HCT116 (cell line): Measurements from ENCODE around the gene SARS1. TPM values are rescaled to one million over a fixed set of nuclear protein-coding genes. Genes with fewer than 3 reads are reported as not detected.

Source experiments
- ATAC-seq: fragments of 200-7000 bp; cut with Tn5 transposase; 2 replicates; pipeline ENCODE4 v1.9.1; 2020; ENCODE audit warnings: mild to moderate bottlenecking, moderate library complexity
- BruUV-seq: library from RNA; stranded (reverse); fragments of 400-500 nt; replicated peaks from 2 replicates; lab custom pipeline; 2021; lab: Mats Ljungman, UMichigan
- CTCF ChIA-PET: fragments of 300-600 bp; sonication (Branson Sonifier 250); formaldehyde crosslinking; loops from one replicate; lab custom pipeline; 2021; ENCODE audit warnings: antibody characterized with exemption; lab: Charles Lee
- POLR2A ChIA-PET: fragments of 300-600, 350-600 bp; sonication (Branson Sonifier 250); formaldehyde crosslinking; loops from one replicate; lab custom pipeline; 2021; ENCODE audit warnings: antibody characterized with exemption; lab: Charles Lee
- RAD21 ChIA-PET, 2 experiments: fragments of 300-600 bp; sonication (Branson Sonifier 250); formaldehyde crosslinking; loops; one replicate each; lab custom pipeline; 2023; ENCODE audit warnings: low total read pairs in 2 of 2; ENCODE audit not compliant: uncharacterized antibody in 2 of 2, unreplicated experiment in 2 of 2, low non-redundant PET in 1 of 2; lab: Charles Lee
- DNase-seq: peaks from one replicate; pipeline ENCODE4 v3.0.0-alpha.2; 2010; ENCODE audit warnings: low read depth, low spot score
- H2AFZ ChIP-seq: fragments of 200-600 bp; shearing (Covaris generic), sonication (generic); 2 replicates; pipeline ENCODE4 v1.6.1; 2017; ENCODE audit warnings: low read depth, mixed run types, mixed read lengths, antibody characterized with exemption, low read length; ENCODE audit not compliant: poor library complexity, severe bottlenecking
- H3K27ac ChIP-seq: 2 replicates; pipeline ENCODE4 v1.5.1; 2012; ENCODE audit warnings: low read depth, low read length
- H3K27me3 ChIP-seq: fragments of 200-600 bp; sonication (generic); 2 replicates; pipeline ENCODE4 v1.6.1; 2016; ENCODE audit warnings: mixed run types, low read length, mixed read lengths; ENCODE audit not compliant: insufficient read depth
- H3K36me3 ChIP-seq, 2 experiments: fragments of 200-500 bp in 1 of 2; fragments of 200-600 bp in 1 of 2; sonication (Bioruptor generic) in 1 of 2; sonication (generic) in 1 of 2; 2 replicates each; pipeline versions ENCODE4 v1.5.1 to v1.6.1; 2014 to 2016; ENCODE audit warnings: low read length in 2 of 2, inconsistent platforms in 1 of 2, mixed read lengths in 1 of 2, mixed run types in 1 of 2; ENCODE audit not compliant: insufficient read depth in 2 of 2, control insufficient read depth in 1 of 2
- H3K4me1 ChIP-seq, 2 experiments: fragments of 200-600 bp in 1 of 2; sonication (generic) in 1 of 2; 2 replicates each; pipeline versions ENCODE4 v1.5.1 to v1.6.1; 2012 to 2017; ENCODE audit warnings: low read length in 2 of 2, inconsistent platforms in 1 of 2, mild to moderate bottlenecking in 1 of 2, mixed read lengths in 1 of 2, mixed run types in 1 of 2, moderate library complexity in 1 of 2; ENCODE audit not compliant: insufficient read depth in 2 of 2, control insufficient read depth in 1 of 2
- H3K4me2 ChIP-seq: fragments of 200-600 bp; sonication (generic); 2 replicates; pipeline ENCODE4 v1.6.1; 2017; ENCODE audit warnings: mixed run types, low read length, mixed read lengths
- H3K4me3 ChIP-seq, 2 experiments: fragments of 200-600 bp in 1 of 2; sonication (generic) in 1 of 2; replicated peaks in 1 of 2; 2 replicates each; pipeline ENCODE4 v1.5.1; 2011 to 2016; ENCODE audit warnings: low read length in 2 of 2, control low read depth in 1 of 2, low read depth in 1 of 2, mild to moderate bottlenecking in 1 of 2, mixed read lengths in 1 of 2, mixed run types in 1 of 2
- H3K79me2 ChIP-seq: fragments of 200-600 bp; sonication (generic); 2 replicates; pipeline ENCODE4 v1.6.1; 2017; ENCODE audit warnings: mild to moderate bottlenecking, mixed run types, low read length, moderate library complexity, mixed read lengths; ENCODE audit not compliant: insufficient read depth
- H3K9ac ChIP-seq: fragments of 200-600 bp; sonication (generic); 2 replicates; pipeline ENCODE4 v1.6.1; 2016; ENCODE audit warnings: low read length, mixed read lengths
- H3K9me2 ChIP-seq: fragments of 200-600 bp; sonication (generic), shearing (Covaris generic); 2 replicates; pipeline ENCODE4 v1.6.1; 2017; ENCODE audit warnings: mixed run types, mild to moderate bottlenecking, moderate library complexity; ENCODE audit not compliant: insufficient read depth
- H3K9me3 ChIP-seq, 2 experiments: fragments of 200-500 bp in 1 of 2; fragments of 200-600 bp in 1 of 2; sonication (Bioruptor generic) in 1 of 2; sonication (generic) in 1 of 2; 2 replicates each; pipeline ENCODE4 v1.6.1; 2014 to 2017; ENCODE audit warnings: low read length in 2 of 2, mixed read lengths in 2 of 2, inconsistent platforms in 1 of 2, low read depth in 1 of 2, mild to moderate bottlenecking in 1 of 2, mixed run types in 1 of 2, moderate library complexity in 1 of 2; ENCODE audit not compliant: control insufficient read depth in 1 of 2, insufficient read depth in 1 of 2
- H4K20me1 ChIP-seq: fragments of 200-600 bp; sonication (generic), shearing (Covaris generic); 2 replicates; pipeline ENCODE4 v1.6.1; 2017; ENCODE audit warnings: mixed run types, mild to moderate bottlenecking, moderate library complexity; ENCODE audit not compliant: insufficient read depth
- CBX3 ChIP-seq: IDR thresholded peaks from 2 replicates; pipeline ENCODE4 v1.6.1; 2012; ENCODE audit warnings: low read depth
- CEBPB ChIP-seq: IDR thresholded peaks from 2 replicates; pipeline ENCODE4 v1.6.1; 2012; ENCODE audit warnings: low read depth
- ELF1 ChIP-seq: IDR thresholded peaks from 2 replicates; pipeline ENCODE4 v1.6.1; 2012; ENCODE audit warnings: low read depth, borderline replicate concordance
- EZH2 ChIP-seq: fragments of 200-600 bp; sonication (generic); IDR thresholded peaks from 2 replicates; pipeline ENCODE4 v1.6.1; 2017; ENCODE audit warnings: antibody characterized with exemption, mixed run types
- POLR2A ChIP-seq: IDR thresholded peaks from 2 replicates; pipeline ENCODE4 v1.7.0; 2011; ENCODE audit warnings: borderline replicate concordance; ENCODE audit not compliant: insufficient read depth, insufficient read length; ENCODE audit errors: extremely low read depth
- POLR2AphosphoS5 ChIP-seq: IDR thresholded peaks from 2 replicates; pipeline ENCODE4 v1.6.1; 2011; ENCODE audit warnings: mild to moderate bottlenecking, low read depth, low read length, moderate library complexity
- SIN3A ChIP-seq: IDR thresholded peaks from 2 replicates; pipeline ENCODE4 v1.6.1; 2012; ENCODE audit warnings: low read depth
- SP1 ChIP-seq: IDR thresholded peaks from 2 replicates; pipeline ENCODE4 v1.6.1; 2012; ENCODE audit warnings: low read depth
- TCF7L2 ChIP-seq: IDR thresholded peaks from 2 replicates; pipeline ENCODE4 v1.7.0; 2011; ENCODE audit warnings: borderline replicate concordance, inconsistent platforms; ENCODE audit not compliant: insufficient read depth, insufficient read length; ENCODE audit errors: extremely low read depth
- ZBTB33 ChIP-seq: IDR thresholded peaks from 2 replicates; pipeline ENCODE4 v1.6.1; 2011; ENCODE audit warnings: mild to moderate bottlenecking, low read length, moderate library complexity; ENCODE audit not compliant: insufficient replicate concordance; ENCODE audit errors: extremely low read depth
- ZNF274 ChIP-seq: fragments of 200-500 bp; sonication (Bioruptor generic); IDR thresholded peaks from 2 replicates; pipeline ENCODE4 v1.6.1; 2014; ENCODE audit warnings: mild to moderate bottlenecking, low read depth, low read length, inconsistent platforms
- intact Hi-C: fragments of 100-400 bp; cut with micrococcal nuclease; formaldehyde crosslinking; loops from 2 replicates; pipeline ENCODE4 v1.10.0; 2022
- total RNA-seq: library from RNA; stranded (reverse); gene quantifications from one replicate; pipeline ENCODE4 v1.2.1, GENCODE V29; 2021; ENCODE audit not compliant: unreplicated experiment
- TF ChIP-seq, protein P1 (sequence below): IDR thresholded peaks from 2 replicates; pipeline ENCODE4 v1.6.1; 2012; ENCODE audit warnings: low read depth
- TF ChIP-seq, protein P2 (sequence below): IDR thresholded peaks from 2 replicates; pipeline ENCODE4 v1.6.1; 2012

The SARS1 gene
- total RNA-seq, 1 experiment from 2014 or later, result 206 TPM

DNA sequence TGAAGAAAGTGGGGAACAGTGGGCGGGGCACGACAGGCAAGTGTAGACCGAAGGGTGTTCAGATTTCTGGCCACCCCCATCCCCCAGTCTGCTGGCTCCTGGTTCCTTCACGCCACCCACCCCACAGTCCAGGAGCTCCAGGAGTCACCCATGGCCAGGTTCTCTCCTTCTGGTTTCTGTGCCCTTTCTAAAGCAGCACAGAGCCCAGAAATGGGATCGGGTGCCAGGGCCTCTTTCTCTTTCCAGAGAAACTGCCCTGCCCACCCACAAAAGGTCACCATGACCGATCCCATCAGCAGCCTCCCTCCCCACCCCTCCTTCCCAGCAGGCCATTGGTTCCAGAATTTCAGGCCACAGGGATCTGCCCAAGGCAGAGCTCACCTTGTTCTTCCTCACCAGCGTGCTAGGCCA is 32.4 kb downstream of the SARS1 start:
- TF ChIP-seq TCF7L2, result no peak
- no peak for TF ChIP-seq SIN3A
- TF ChIP-seq, protein P1, sequence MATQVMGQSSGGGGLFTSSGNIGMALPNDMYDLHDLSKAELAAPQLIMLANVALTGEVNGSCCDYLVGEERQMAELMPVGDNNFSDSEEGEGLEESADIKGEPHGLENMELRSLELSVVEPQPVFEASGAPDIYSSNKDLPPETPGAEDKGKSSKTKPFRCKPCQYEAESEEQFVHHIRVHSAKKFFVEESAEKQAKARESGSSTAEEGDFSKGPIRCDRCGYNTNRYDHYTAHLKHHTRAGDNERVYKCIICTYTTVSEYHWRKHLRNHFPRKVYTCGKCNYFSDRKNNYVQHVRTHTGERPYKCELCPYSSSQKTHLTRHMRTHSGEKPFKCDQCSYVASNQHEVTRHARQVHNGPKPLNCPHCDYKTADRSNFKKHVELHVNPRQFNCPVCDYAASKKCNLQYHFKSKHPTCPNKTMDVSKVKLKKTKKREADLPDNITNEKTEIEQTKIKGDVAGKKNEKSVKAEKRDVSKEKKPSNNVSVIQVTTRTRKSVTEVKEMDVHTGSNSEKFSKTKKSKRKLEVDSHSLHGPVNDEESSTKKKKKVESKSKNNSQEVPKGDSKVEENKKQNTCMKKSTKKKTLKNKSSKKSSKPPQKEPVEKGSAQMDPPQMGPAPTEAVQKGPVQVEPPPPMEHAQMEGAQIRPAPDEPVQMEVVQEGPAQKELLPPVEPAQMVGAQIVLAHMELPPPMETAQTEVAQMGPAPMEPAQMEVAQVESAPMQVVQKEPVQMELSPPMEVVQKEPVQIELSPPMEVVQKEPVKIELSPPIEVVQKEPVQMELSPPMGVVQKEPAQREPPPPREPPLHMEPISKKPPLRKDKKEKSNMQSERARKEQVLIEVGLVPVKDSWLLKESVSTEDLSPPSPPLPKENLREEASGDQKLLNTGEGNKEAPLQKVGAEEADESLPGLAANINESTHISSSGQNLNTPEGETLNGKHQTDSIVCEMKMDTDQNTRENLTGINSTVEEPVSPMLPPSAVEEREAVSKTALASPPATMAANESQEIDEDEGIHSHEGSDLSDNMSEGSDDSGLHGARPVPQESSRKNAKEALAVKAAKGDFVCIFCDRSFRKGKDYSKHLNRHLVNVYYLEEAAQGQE, result no peak
- TF ChIP-seq SP1, result no peak
- no peak for TF ChIP-seq ZBTB33
- no peak for TF ChIP-seq CBX3
- TF ChIP-seq CEBPB, result no peak
- TF ChIP-seq, protein P2, sequence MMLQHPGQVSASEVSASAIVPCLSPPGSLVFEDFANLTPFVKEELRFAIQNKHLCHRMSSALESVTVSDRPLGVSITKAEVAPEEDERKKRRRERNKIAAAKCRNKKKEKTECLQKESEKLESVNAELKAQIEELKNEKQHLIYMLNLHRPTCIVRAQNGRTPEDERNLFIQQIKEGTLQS, result no peak
- TF ChIP-seq EZH2, result no peak
- no peak for TF ChIP-seq POLR2AphosphoS5
- TF ChIP-seq ELF1, result no peak
- TF ChIP-seq ZNF274, result no peak
- no peak for TF ChIP-seq POLR2A
- no peak overlapping the region for H2AFZ ChIP-seq

More for the DNA sequence above, 32.4 kb downstream of the SARS1 start:
- no peak overlapping the region for H3K27ac ChIP-seq
- no peaks in the 10 kb centered on the region for H3K9me3 ChIP-seq
- ChIA-PET RAD21 (no interaction called here), POLR2A (no interaction called here), CTCF (no interaction called here)
- H3K4me3 ChIP-seq, result no peak overlapping the region
- no peaks in the 10 kb centered on the region for H3K9me2 ChIP-seq
- intact Hi-C loops, result no loop called here
- H3K4me1 ChIP-seq, result peaks cover 5 to 16% of the 10 kb centered on the region in 2 experiments; a peak in 3 of 4 replicates
- H3K36me3 ChIP-seq, result no peaks in the 10 kb centered on the region
- DNase-seq, result no peak
- no peaks in the 10 kb centered on the region for H4K20me1 ChIP-seq
- H3K79me2 ChIP-seq, result no peaks in the 10 kb centered on the region
- ATAC-seq, result no peak
- H3K9ac ChIP-seq, result no peak overlapping the region
- no peaks in the 10 kb centered on the region for H3K27me3 ChIP-seq
- no peak overlapping the region for H3K4me2 ChIP-seq
- BruUV-seq, result no TSS peak
